HG02763 (cell line): ENCODE measurements around the gene PZP.

Experiments
- ATAC-seq: cut with Tn5 transposase; IDR thresholded peaks from one replicate; pipeline ENCODE4 v1.9.1; 2021; ENCODE audit warnings: mild to moderate bottlenecking, moderate library complexity; ENCODE audit not compliant: unreplicated experiment

Gene PZP

GRCh38 chr12:9127936-9128663 lies 80.1 kb downstream of the PZP start:
- ATAC-seq, result no peak

- no peak for ATAC-seq
Measured at GRCh38 chr12:9127484-9127883, 80.7 kb downstream of the PZP start.

- no peak for ATAC-seq
Measured at GRCh38 chr12:9124383-9125031, 83.7 kb downstream of the PZP start.

GRCh38 chr12:9123781-9124382 lies 84.3 kb downstream of the PZP start:
- no peak for ATAC-seq

- ATAC-seq, result no peak
Measured at GRCh38 chr12:9122091-9122609, 86.0 kb downstream of the PZP start.

GRCh38 chr12:9120487-9121184 lies 87.6 kb downstream of the PZP start:
- ATAC-seq, result no peak

GRCh38 chr12:9118158-9118557 lies 90.0 kb downstream of the PZP start:
- peak; percentile 44 for ATAC-seq

GRCh38 chr12:9115731-9116559 lies 92.2 kb downstream of the PZP start, which contains the start of gene A2M:
A2M (minus strand) TSS chr12:9115919; CDS start chr12:9115849, 70 bp downstream.
- ATAC-seq, result no peak

GRCh38 chr12:9114946-9115345 lies 93.2 kb downstream of the PZP start:
- ATAC-seq, result no peak

- no peak for ATAC-seq
Measured at GRCh38 chr12:9113987-9114309, 94.2 kb downstream of the PZP start.

GRCh38 chr12:9113296-9113986 lies 94.8 kb downstream of the PZP start:
- ATAC-seq, result no peak

- no peak for ATAC-seq
Measured at GRCh38 chr12:9112076-9112853, 95.9 kb downstream of the PZP start.

- ATAC-seq, result no peak
Measured at GRCh38 chr12:9111525-9111924, 96.7 kb downstream of the PZP start.

- ATAC-seq, result no peak
Measured at GRCh38 chr12:9109737-9110491, 98.3 kb downstream of the PZP start.

GRCh38 chr12:9109213-9109522 lies 99.0 kb downstream of the PZP start:
- no peak for ATAC-seq

GRCh38 chr12:9108504-9109212 lies 99.5 kb downstream of the PZP start:
- no peak for ATAC-seq

- ATAC-seq, result no peak
Measured at GRCh38 chr12:9107542-9107873, 100.7 kb downstream of the PZP start.
